Right lobe of liver (tissue), 6 donors: ENCODE measurements around the gene PPM1A. TPM values are rescaled to one million over a fixed set of nuclear protein-coding genes. Genes with fewer than 3 reads are reported as not detected.

ENCODE experiments used
- ATAC-seq, 4 donors: fragments of 200-7000 bp; cut with Tn5 transposase; one replicate each; pipeline ENCODE4 v1.9.1; 2020; ENCODE audit warnings: mild to moderate bottlenecking in 4 of 4, moderate library complexity in 4 of 4
- DNase-seq, 3 donors: peaks; one replicate each; pipeline ENCODE4 v3.0.0-alpha.2; 2020
- H3K27ac ChIP-seq, 3 donors: fragments of 200-600 bp; one replicate each; pipeline ENCODE4 v1.8.0; 2022
- H3K27me3 ChIP-seq, 2 donors: fragments of 200-600 bp; one replicate each; pipeline ENCODE4 v1.8.0; 2022
- H3K36me3 ChIP-seq, 4 donors: fragments of 200-600 bp; sonication (generic) in 1 of 4; one replicate each; pipeline versions ENCODE4 v1.5.1 to v1.8.0; 2017 to 2022; ENCODE audit warnings: control low read depth in 1 of 4
- H3K4me1 ChIP-seq, 4 donors: fragments of 200-600 bp; sonication (generic) in 1 of 4; one replicate each; pipeline versions ENCODE4 v1.5.1 to v1.8.0; 2017 to 2022; ENCODE audit warnings: control low read depth in 1 of 4
- H3K4me3 ChIP-seq, 3 donors: fragments of 200-600 bp; one replicate each; pipeline ENCODE4 v1.8.0; 2022
- H3K9me3 ChIP-seq, 4 donors: fragments of 200-600 bp; sonication (generic) in 1 of 4; one replicate each; pipeline versions ENCODE4 v1.5.1 to v1.8.0; 2017 to 2022; ENCODE audit warnings: control low read depth in 1 of 4
- CTCF ChIP-seq, 4 donors: fragments of 200-600 bp in 3 of 4; fragments of 450-650 bp in 1 of 4; IDR thresholded peaks; one replicate each; pipeline versions ENCODE4 v1.5.1 to v1.8.0; 2016 to 2022; ENCODE audit warnings: antibody characterized with exemption in 4 of 4, mild to moderate bottlenecking in 2 of 4
- POLR2A ChIP-seq: fragments of 450-650 bp; IDR thresholded peaks from one replicate; pipeline ENCODE4 v1.6.1; 2017; ENCODE audit warnings: antibody characterized with exemption, mild to moderate bottlenecking
- WGBS: methylation state at CpG from one replicate; pipeline ENCODE4 v1.1.6; 2018; ENCODE audit warnings: low coverage, low lambda C conversion rate; ENCODE audit not compliant: insufficient coverage; ENCODE audit errors: missing lambda C conversion rate; 5-methylcytosine and 5-hydroxymethylcytosine counted together
- intact Hi-C, 2 donors: fragments of 100-400 bp; cut with DNase I; formaldehyde crosslinking; loops; one replicate each; pipeline versions ENCODE4 v1.11.2 to v1.14.1; 2022
- total RNA-seq, 6 experiments: library from RNA; depleted of rRNA in 2 of 6; stranded (reverse); fragments of >200 nt in 2 of 6; fragmentation: NEBNext Ultra II Directional in 3 of 6; extraction: Animal tissue kit (Norgen Biotek cat#: 25700) in 3 of 6; gene quantifications; one replicate each; pipeline versions ENCODE4 v1.1.0 to v1.2.4, GENCODE V29; 2016 to 2023
- donor health status: DM: no; HTN: yes; CAD: no.
- donor health status: DM: no; HTN: no; CAD: no.
- donor health status: DM: no; HTN: no; CAD: no.
- donor health status: DM: no; HTN: yes; CAD: no.
- donor health status: DM: no; HTN: yes; CAD: no.

The PPM1A gene
- total RNA-seq, 6 experiments from 2014 or later: 32.6 to 54.7 (median 39.4) TPM

- intact Hi-C loops: no loop called here
- no peaks in the 10 kb centered on the region for H3K36me3 ChIP-seq
- H3K9me3 ChIP-seq: no peaks in the 10 kb centered on the region
- no peaks in the 10 kb centered on the region for H3K4me1 ChIP-seq
- 70% methylated on average over 6 of the region's 6 CpGs for WGBS
- no peak for TF ChIP-seq CTCF (IDR thresholded peaks at IDR 0.05)
- TF ChIP-seq POLR2A: no peak
- H3K27me3 ChIP-seq: no peaks in the 10 kb centered on the region
- no peak overlapping the region for H3K27ac ChIP-seq
- ATAC-seq: peak in 1 of 4 donors; percentile 67
- no peak overlapping the region for H3K4me3 ChIP-seq
- no peak for DNase-seq
These were observed 43.9 kb upstream of the PPM1A start for GRCh38 chr14:60204843-60205774.

GRCh38 chr14:60206249-60206670 is 42.8 kb upstream of the PPM1A start:
- no peaks in the 10 kb centered on the region for H3K9me3 ChIP-seq

GRCh38 chr14:60206837-60207533 is 42.0 kb upstream of the PPM1A start:
- intact Hi-C loops: no loop called here
- 70% methylated on average over 6 of the region's 6 CpGs for WGBS
- Histone ChIP-seq H3K27me3 (no peaks in the 10 kb centered on the region), H3K4me3 (no peak overlapping the region), H3K4me1 (no peaks in the 10 kb centered on the region), H3K36me3 (no peaks in the 10 kb centered on the region), H3K9me3 (no peaks in the 10 kb centered on the region), H3K27ac (no peak overlapping the region)
- ATAC-seq (no peak), DNase-seq (no peak)
- TF ChIP-seq CTCF (IDR thresholded peaks at IDR 0.05) (no peak), POLR2A (no peak)

More at GRCh38 chr14:60206249-60206670, 42.8 kb upstream of the PPM1A start:
- WGBS: 73% methylated on average over 7 of the region's 7 CpGs
- TF ChIP-seq CTCF (IDR thresholded peaks at IDR 0.05) (no peak), POLR2A (no peak)
- no peaks in the 10 kb centered on the region for H3K36me3 ChIP-seq
- no peak overlapping the region for H3K27ac ChIP-seq
- no peaks in the 10 kb centered on the region for H3K4me1 ChIP-seq
- intact Hi-C loops: no loop called here
- ATAC-seq: no peak
- no peak for DNase-seq
- no peak overlapping the region for H3K4me3 ChIP-seq
- no peaks in the 10 kb centered on the region for H3K27me3 ChIP-seq

- H3K9me3 ChIP-seq: no peaks in the 10 kb centered on the region
- ATAC-seq: no peak
- 88% methylated on average over 1 of the region's 1 CpG for WGBS
- H3K27ac ChIP-seq: no peak overlapping the region
- DNase-seq: no peak
- no peak overlapping the region for H3K4me3 ChIP-seq
- intact Hi-C loops: no loop called here
- H3K4me1 ChIP-seq: no peaks in the 10 kb centered on the region
- H3K36me3 ChIP-seq: no peaks in the 10 kb centered on the region
- H3K27me3 ChIP-seq: no peaks in the 10 kb centered on the region
- TF ChIP-seq CTCF (IDR thresholded peaks at IDR 0.05) (no peak), POLR2A (no peak)
These were observed 38.3 kb upstream of the PPM1A start for GRCh38 chr14:60210703-60211102.
